ENCODE data around the gene MUC2.

MUC2 gene

GRCh38 chr11:1074244-1075221 is at the start of gene MUC2:
TSS of gene MUC2 (plus strand) at chr11:1074874.
- no peak for DNase-seq

- no peak for DNase-seq
Observed at GRCh38 chr11:1025410-1026162, 49.1 kb upstream of the MUC2 start.

GRCh38 chr11:1026163-1026450 is 48.6 kb upstream of the MUC2 start:
- no peak for DNase-seq

GRCh38 chr11:1026641-1027482 is 47.8 kb upstream of the MUC2 start:
- DNase-seq = no peak

- no peak for DNase-seq
Observed at GRCh38 chr11:1027483-1028290, 47.0 kb upstream of the MUC2 start.

GRCh38 chr11:1028291-1028540 is 46.5 kb upstream of the MUC2 start:
- DNase-seq = no peak

- DNase-seq = no peak
Observed at GRCh38 chr11:1028616-1029015, 46.1 kb upstream of the MUC2 start.

GRCh38 chr11:1029051-1029450 is 45.6 kb upstream of the MUC2 start:
- DNase-seq = no peak

GRCh38 chr11:1029654-1030053 is 45.0 kb upstream of the MUC2 start:
- DNase-seq = no peak

GRCh38 chr11:1030086-1030485 is 44.6 kb upstream of the MUC2 start:
- DNase-seq = no peak

- no peak for DNase-seq
Observed at GRCh38 chr11:1030556-1030955, 44.1 kb upstream of the MUC2 start.

- no peak for DNase-seq
Observed at GRCh38 chr11:1031121-1031899, 43.4 kb upstream of the MUC2 start.

GRCh38 chr11:1032310-1032891 is 42.3 kb upstream of the MUC2 start:
- no peak for DNase-seq

- DNase-seq = no peak
Observed at GRCh38 chr11:1033016-1033798, 41.5 kb upstream of the MUC2 start.

- DNase-seq = no peak
Observed at GRCh38 chr11:1034001-1034400, 40.7 kb upstream of the MUC2 start.

GRCh38 chr11:1034456-1035295 is 40.0 kb upstream of the MUC2 start:
- DNase-seq = no peak

GRCh38 chr11:1035577-1036283 is 38.9 kb upstream of the MUC2 start:
- DNase-seq = no peak
